ENCODE results near the gene SYCP1. TPM values are rescaled to one million over a fixed set of nuclear protein-coding genes. Genes with fewer than 3 reads are reported as not detected.
"Not testable (repeated sequence)": the region's sequence is repeated elsewhere in the genome, so short reads cannot be mapped to it uniquely, and the experiment has no call there.

Gene SYCP1
- total RNA-seq, 6 donors from 2014 or later, result not detected

DNA sequence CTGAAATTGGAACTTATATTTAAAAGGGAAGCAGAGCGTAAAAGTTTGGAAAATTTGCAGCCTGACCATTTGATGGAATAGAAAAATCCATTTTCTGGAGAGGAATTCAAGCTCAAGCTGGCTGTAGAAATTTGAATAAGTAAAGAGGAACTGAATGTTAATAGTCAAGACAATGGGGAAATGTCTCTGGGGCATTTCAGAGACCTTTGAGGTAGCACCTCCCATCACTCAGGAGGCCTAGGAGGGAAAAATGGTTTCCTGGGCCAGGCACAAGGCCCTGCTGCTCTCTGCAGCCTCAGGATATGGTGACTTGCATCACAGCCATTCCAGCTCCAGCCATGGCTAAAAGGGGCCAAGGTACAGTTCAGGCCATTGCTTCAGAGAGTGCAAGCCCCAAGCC lies 157.3 kb downstream of the SYCP1 start:
- TF ChIP-seq EP300 (IDR thresholded peaks at IDR 0.05) (no peak), POLR2AphosphoS5 (IDR thresholded peaks at IDR 0.05) (no peak), POLR2A (IDR thresholded peaks at IDR 0.05) (no peak)
- TF ChIP-seq, protein P1, sequence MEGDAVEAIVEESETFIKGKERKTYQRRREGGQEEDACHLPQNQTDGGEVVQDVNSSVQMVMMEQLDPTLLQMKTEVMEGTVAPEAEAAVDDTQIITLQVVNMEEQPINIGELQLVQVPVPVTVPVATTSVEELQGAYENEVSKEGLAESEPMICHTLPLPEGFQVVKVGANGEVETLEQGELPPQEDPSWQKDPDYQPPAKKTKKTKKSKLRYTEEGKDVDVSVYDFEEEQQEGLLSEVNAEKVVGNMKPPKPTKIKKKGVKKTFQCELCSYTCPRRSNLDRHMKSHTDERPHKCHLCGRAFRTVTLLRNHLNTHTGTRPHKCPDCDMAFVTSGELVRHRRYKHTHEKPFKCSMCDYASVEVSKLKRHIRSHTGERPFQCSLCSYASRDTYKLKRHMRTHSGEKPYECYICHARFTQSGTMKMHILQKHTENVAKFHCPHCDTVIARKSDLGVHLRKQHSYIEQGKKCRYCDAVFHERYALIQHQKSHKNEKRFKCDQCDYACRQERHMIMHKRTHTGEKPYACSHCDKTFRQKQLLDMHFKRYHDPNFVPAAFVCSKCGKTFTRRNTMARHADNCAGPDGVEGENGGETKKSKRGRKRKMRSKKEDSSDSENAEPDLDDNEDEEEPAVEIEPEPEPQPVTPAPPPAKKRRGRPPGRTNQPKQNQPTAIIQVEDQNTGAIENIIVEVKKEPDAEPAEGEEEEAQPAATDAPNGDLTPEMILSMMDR (IDR thresholded peaks at IDR 0.05), result no peak
- 81 to 97% methylated on average over 1 of the region's 1 CpG for WGBS, 2 donors
- Histone ChIP-seq H3K27me3 (no peaks in the 10 kb centered on the region), H3K9me3 (no peaks in the 10 kb centered on the region), H3K36me3 (no peaks in the 10 kb centered on the region), H3K4me3 (no peak overlapping the region), H3K27ac (no peak overlapping the region), H3K4me1 (no peaks in the 10 kb centered on the region)
- DNase-seq (no peak), ATAC-seq (ENCODE audit: low FRiP score in 2 of 2) (no peak)

DNA sequence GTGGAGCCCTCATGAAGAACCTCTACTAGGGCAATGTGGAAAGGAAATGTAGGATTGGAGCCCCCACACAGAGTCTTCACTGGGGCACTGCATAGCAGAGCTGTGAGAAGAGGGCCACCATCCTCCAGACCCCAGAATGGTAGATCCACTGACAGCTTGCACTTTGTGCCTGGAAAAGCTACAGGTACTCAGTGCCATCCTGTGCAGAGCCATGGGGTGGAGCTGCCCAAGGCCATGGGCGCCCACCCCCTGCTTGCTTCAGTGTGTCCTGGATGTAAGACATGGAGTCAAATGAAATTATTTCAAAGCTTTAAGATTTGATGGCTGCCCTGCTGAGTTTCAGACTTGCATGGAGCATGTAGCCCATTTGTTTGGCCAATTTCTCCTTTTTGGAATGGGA lies 157.8 kb downstream of the SYCP1 start:
- Histone ChIP-seq H3K36me3 (no peaks in the 10 kb centered on the region), H3K27ac (no peak overlapping the region), H3K9me3 (no peaks in the 10 kb centered on the region), H3K4me1 (no peaks in the 10 kb centered on the region), H3K4me3 (no peak overlapping the region), H3K27me3 (no peaks in the 10 kb centered on the region)
- 80% methylated on average over 1 of the region's 1 CpG; no CpG with 5 or more reads in 1 of the 2 donors for WGBS, 2 donors
- DNase-seq (peak in 1 of 2 donors; percentile 16), ATAC-seq (ENCODE audit: low FRiP score in 2 of 2) (peak in 1 of 2 donors; percentile 53)
- TF ChIP-seq POLR2AphosphoS5 (IDR thresholded peaks at IDR 0.05) (no peak), POLR2A (IDR thresholded peaks at IDR 0.05) (no peak), EP300 (IDR thresholded peaks at IDR 0.05) (no peak)
- TF ChIP-seq, protein P1 (IDR thresholded peaks at IDR 0.05), result no peak

DNA sequence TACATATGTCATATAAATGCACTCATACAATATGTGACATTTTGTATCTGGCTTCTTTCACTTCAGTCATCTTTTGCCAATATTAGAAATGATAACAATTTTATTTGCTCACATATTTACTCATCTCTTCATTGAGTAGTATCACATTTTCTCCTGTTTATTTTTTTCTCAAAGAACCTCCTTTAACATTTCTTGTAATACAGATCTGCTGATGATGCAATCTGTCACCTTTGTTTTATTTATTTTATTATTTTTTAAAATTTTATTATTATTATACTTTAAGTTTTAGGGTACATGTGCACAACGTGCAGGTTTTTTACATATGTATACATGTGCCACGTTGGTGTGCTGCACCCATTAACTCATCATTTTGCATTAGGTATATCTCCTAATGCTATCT lies 159.1 kb downstream of the SYCP1 start:
- TF ChIP-seq, protein P1 (IDR thresholded peaks at IDR 0.05), result no peak
- TF ChIP-seq EP300 (IDR thresholded peaks at IDR 0.05) (no peak), POLR2A (IDR thresholded peaks at IDR 0.05) (no peak), POLR2AphosphoS5 (IDR thresholded peaks at IDR 0.05) (no peak)
- Histone ChIP-seq H3K27ac (no peak overlapping the region), H3K9me3 (no peaks in the 10 kb centered on the region), H3K36me3 (no peaks in the 10 kb centered on the region), H3K4me1 (no peaks in the 10 kb centered on the region), H3K27me3 (no peaks in the 10 kb centered on the region), H3K4me3 (no peak overlapping the region)
- 86 to 96% methylated on average over 2 of the region's 2 CpGs for WGBS, 2 donors
- ATAC-seq (ENCODE audit: low FRiP score in 2 of 2) (no peak), DNase-seq (no peak)

DNA sequence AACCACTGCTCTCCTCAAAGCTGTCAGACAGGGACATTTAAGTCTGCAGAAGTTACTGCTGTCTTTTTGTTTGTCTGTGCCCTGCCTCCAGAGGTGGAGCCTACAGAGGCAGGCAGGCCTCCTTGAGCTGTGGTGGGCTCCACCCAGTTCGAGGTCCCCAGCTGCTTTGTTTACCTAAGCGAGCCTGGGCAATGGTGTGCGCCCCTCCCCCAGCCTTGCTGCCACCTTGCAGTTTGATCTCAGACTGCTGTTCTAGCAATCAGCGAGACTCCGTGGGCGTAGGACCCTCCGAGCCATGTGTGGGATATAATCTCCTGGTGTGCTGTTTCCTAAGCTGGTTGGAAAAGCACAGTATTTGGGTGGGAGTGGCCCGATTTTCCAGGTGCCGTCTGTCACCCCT lies 164.9 kb downstream of the SYCP1 start:
- not testable (repeated sequence) for ATAC-seq (ENCODE audit: low FRiP score in 2 of 2); H3K27me3 ChIP-seq
- 86 to 92% methylated on average over 6 to 9 of the region's 9 CpGs for WGBS, 2 donors

DNA sequence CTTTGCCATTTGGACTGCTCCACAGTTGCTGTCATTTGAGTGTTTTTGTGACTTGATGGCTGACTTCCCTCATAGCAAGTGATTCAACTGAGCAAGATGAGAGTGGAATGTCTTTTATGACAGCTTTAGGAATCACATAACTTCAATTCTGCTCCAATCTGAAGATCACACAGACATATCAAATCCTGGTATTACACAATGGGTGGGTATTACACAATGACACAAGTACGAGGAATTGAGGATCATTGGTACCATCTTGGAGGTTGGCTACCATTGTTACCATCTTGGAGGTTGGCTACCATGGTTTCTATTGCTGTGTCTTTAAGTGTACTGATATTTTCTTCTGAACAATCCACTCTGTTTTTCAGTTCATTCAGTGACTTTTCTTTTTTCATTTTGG lies 166.5 kb downstream of the SYCP1 start:
- 33 to 61% methylated on average over 1 of the region's 1 CpG for WGBS, 2 donors
- TF ChIP-seq POLR2A (IDR thresholded peaks at IDR 0.05) (no peak), EP300 (IDR thresholded peaks at IDR 0.05) (no peak), POLR2AphosphoS5 (IDR thresholded peaks at IDR 0.05) (no peak)
- TF ChIP-seq, protein P1 (IDR thresholded peaks at IDR 0.05), result no peak
- Histone ChIP-seq H3K27ac (no peak overlapping the region), H3K4me3 (no peak overlapping the region), H3K4me1 (no peaks in the 10 kb centered on the region), H3K27me3 (no peaks in the 10 kb centered on the region), H3K9me3 (no peaks in the 10 kb centered on the region), H3K36me3 (no peaks in the 10 kb centered on the region)
- DNase-seq (no peak), ATAC-seq (ENCODE audit: low FRiP score in 2 of 2) (no peak)

More for the DNA sequence above, 164.9 kb downstream of the SYCP1 start:
- peak in 1 of 2 donors; percentile 8 for DNase-seq
- not testable (repeated sequence) for H3K27ac ChIP-seq, H3K4me3 ChIP-seq, H3K9me3 ChIP-seq, H3K4me1 ChIP-seq, H3K36me3 ChIP-seq
